ENCODE measurements around the gene CASP12. TPM values are rescaled to one million over a fixed set of nuclear protein-coding genes. Genes with fewer than 3 reads are reported as not detected.

Gene CASP12
- total and polyA plus RNA-seq, 4 donors: 0.17 TPM; not detected in 3

DNA sequence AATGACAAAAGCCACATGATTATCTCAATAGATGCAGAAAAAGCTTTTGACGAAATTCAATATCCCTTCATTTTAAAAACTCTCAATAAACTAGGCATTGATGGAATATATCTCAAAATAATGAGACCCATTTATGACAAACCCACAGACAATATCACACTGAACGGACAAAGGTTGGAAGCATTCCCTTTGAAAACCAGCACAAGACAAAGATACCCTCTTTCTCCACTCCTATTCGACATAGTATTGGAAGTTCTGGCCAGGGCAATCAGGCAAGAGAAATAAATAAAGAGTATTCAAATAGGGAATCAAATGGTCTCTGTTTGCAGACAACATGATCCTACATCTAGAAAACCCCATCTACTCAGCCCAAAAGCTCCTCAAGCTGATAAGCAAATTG lies 52.0 kb downstream of the CASP12 start:
- WGBS: 79% methylated on average over 3 of the region's 3 CpGs
- no peak overlapping the region for H3K27ac ChIP-seq (ENCODE audit: low read depth in 1 of 2, low read length in 2 of 2)
- no peak overlapping the region for H3K9ac ChIP-seq (ENCODE audit: low read depth in 1 of 2, low read length in 2 of 2)
- no peak overlapping the region for H3K4me3 ChIP-seq (ENCODE audit: low read depth in 1 of 3, low read length in 3 of 3)
- no peak for TF ChIP-seq CTCF (IDR thresholded peaks at IDR 0.05; ENCODE audit: low read depth, low read length, missing input control)
- TF ChIP-seq FOXA1 (IDR thresholded peaks at IDR 0.05): no peak
- no peak for TF ChIP-seq REST (IDR thresholded peaks at IDR 0.05)
- no peak for TF ChIP-seq ATF3 (IDR thresholded peaks at IDR 0.05)
- no peak for TF ChIP-seq ZBTB33 (IDR thresholded peaks at IDR 0.05)
- no peak for TF ChIP-seq YY1 (IDR thresholded peaks at IDR 0.05)
- H3K36me3 ChIP-seq (ENCODE audit: control insufficient read depth in 4 of 4, insufficient read depth in 3 of 4, low read depth in 1 of 4, low read length in 3 of 4): no peaks in the 10 kb centered on the region
- H3K9me3 ChIP-seq (ENCODE audit: control insufficient read depth in 4 of 4, low read length in 3 of 4): no peaks in the 10 kb centered on the region
- no peaks in the 10 kb centered on the region for H3K4me1 ChIP-seq (ENCODE audit: control insufficient read depth in 4 of 4, insufficient read depth in 4 of 4, low read length in 3 of 4)
- DNase-seq (ENCODE audit: low spot score): no peak
- H3K27me3 ChIP-seq (ENCODE audit: control insufficient read depth in 4 of 4, insufficient read depth in 4 of 4, low read length in 3 of 4): no peaks in the 10 kb centered on the region

- H3K27ac ChIP-seq (ENCODE audit: low read depth in 1 of 2, low read length in 2 of 2): no peak overlapping the region
- no peaks in the 10 kb centered on the region for H3K27me3 ChIP-seq (ENCODE audit: control insufficient read depth in 4 of 4, insufficient read depth in 4 of 4, low read length in 3 of 4)
- H3K4me3 ChIP-seq (ENCODE audit: low read depth in 1 of 3, low read length in 3 of 3): no peak overlapping the region
- H3K9ac ChIP-seq (ENCODE audit: low read depth in 1 of 2, low read length in 2 of 2): no peak overlapping the region
- no peaks in the 10 kb centered on the region for H3K36me3 ChIP-seq (ENCODE audit: control insufficient read depth in 4 of 4, insufficient read depth in 3 of 4, low read depth in 1 of 4, low read length in 3 of 4)
- DNase-seq (ENCODE audit: low spot score): no peak
- no peaks in the 10 kb centered on the region for H3K4me1 ChIP-seq (ENCODE audit: control insufficient read depth in 4 of 4, insufficient read depth in 4 of 4, low read length in 3 of 4)
- WGBS: 50% methylated on average over 1 of the region's 1 CpG
- no peaks in the 10 kb centered on the region for H3K9me3 ChIP-seq (ENCODE audit: control insufficient read depth in 4 of 4, low read length in 3 of 4)
- TF ChIP-seq RXRA (IDR thresholded peaks at IDR 0.05): no peak
- TF ChIP-seq HNF4A (conservative IDR thresholded peaks at IDR 0.05): no peak
- TF ChIP-seq GABPA (IDR thresholded peaks at IDR 0.05 in 1 of 2, conservative IDR thresholded peaks at IDR 0.05 in 1 of 2): no peak
- TF ChIP-seq MAX (IDR thresholded peaks at IDR 0.05): no peak
- TF ChIP-seq JUND (IDR thresholded peaks at IDR 0.05): no peak
- no peak for TF ChIP-seq ZBTB33 (IDR thresholded peaks at IDR 0.05)
- no peak for TF ChIP-seq FOXA1 (IDR thresholded peaks at IDR 0.05)
- TF ChIP-seq EGR1 (IDR thresholded peaks at IDR 0.05; ENCODE audit: low read depth in 2 of 2): no peak
- no peak for TF ChIP-seq TAF1 (conservative IDR thresholded peaks at IDR 0.05)
- no peak for TF ChIP-seq NR2F2 (IDR thresholded peaks at IDR 0.05)
- TF ChIP-seq SP1 (IDR thresholded peaks at IDR 0.05): no peak
- no peak for TF ChIP-seq FOXA2 (IDR thresholded peaks at IDR 0.05)
- TF ChIP-seq YY1 (IDR thresholded peaks at IDR 0.05): no peak
- TF ChIP-seq RAD21 (IDR thresholded peaks at IDR 0.05): no peak
- no peak for TF ChIP-seq CTCF (IDR thresholded peaks at IDR 0.05; ENCODE audit: low read depth, low read length, missing input control)
Measured at GRCh38 chr11:104844451-104844850, 53.8 kb downstream of the CASP12 start.

All from liver (tissue), 9 donors.